Motor neuron (in vitro differentiated cells): ENCODE results near the gene PRSS27. TPM values are rescaled to one million over a fixed set of nuclear protein-coding genes. Genes with fewer than 3 reads are reported as not detected.
A peak's percentile ranks its signal among the peaks of the same experiment; 100 is the strongest.

Source experiments
- ATAC-seq, 8 experiments: fragments of 200-7000 bp; cut with Tn5 transposase; replicated peaks in 6 of 8; 2 replicates each; pipeline ENCODE4 v1.8.0; 2021; ENCODE audit warnings: mild to moderate bottlenecking in 8 of 8, moderate library complexity in 8 of 8
- H3K27ac ChIP-seq, 2 donors: fragments of 250-450 bp; sonication (Bioruptor Pico); 2 replicates each; pipeline ENCODE4 v1.9.0; 2021; ENCODE audit warnings: antibody characterized with exemption in 2 of 2, mild to moderate bottlenecking in 2 of 2, moderate library complexity in 1 of 2
- H3K4me1 ChIP-seq, 2 donors: fragments of 250-450 bp; sonication (Bioruptor Pico); replicated peaks in 1 of 2; 2 replicates each; pipeline ENCODE4 v1.6.1; 2021; ENCODE audit warnings: antibody characterized with exemption in 2 of 2, mild to moderate bottlenecking in 2 of 2, moderate library complexity in 1 of 2
- H3K4me3 ChIP-seq, 5 donors: fragments of 250-450 bp; sonication (Bioruptor Pico); 2 replicates each; pipeline ENCODE4 v1.9.0; 2021; ENCODE audit warnings: antibody characterized with exemption in 5 of 5, mild to moderate bottlenecking in 5 of 5, moderate library complexity in 4 of 5
- WGBS, 10 experiments: fragments of 450-650 bp; shearing (Covaris generic); methylation state at CpG; one replicate each; pipeline ENCODE4 v1.0.0; 2022; 5-methylcytosine and 5-hydroxymethylcytosine counted together
- in situ Hi-C, 9 experiments: fragments of 400-800 bp; cut with MboI; loops; one replicate each; pipeline ENCODE4 v1.15.0; 2021; ENCODE audit warnings: low sequenced_read_pairs in 9 of 9, low pct_unique_long_range_greater_than_20kb in 2 of 9; ENCODE audit not compliant: unreplicated experiment in 9 of 9
- total RNA-seq, 8 experiments: library from RNA; unstranded; fragments of 300-600 nt; gene quantifications; 2 replicates each; pipeline versions ENCODE4 v1.2.3 to v1.2.4, GENCODE V29; 2022

The PRSS27 gene
- total RNA-seq, 8 experiments from 2014 or later = 1.1 to 7.5 (median 4.2) TPM

DNA sequence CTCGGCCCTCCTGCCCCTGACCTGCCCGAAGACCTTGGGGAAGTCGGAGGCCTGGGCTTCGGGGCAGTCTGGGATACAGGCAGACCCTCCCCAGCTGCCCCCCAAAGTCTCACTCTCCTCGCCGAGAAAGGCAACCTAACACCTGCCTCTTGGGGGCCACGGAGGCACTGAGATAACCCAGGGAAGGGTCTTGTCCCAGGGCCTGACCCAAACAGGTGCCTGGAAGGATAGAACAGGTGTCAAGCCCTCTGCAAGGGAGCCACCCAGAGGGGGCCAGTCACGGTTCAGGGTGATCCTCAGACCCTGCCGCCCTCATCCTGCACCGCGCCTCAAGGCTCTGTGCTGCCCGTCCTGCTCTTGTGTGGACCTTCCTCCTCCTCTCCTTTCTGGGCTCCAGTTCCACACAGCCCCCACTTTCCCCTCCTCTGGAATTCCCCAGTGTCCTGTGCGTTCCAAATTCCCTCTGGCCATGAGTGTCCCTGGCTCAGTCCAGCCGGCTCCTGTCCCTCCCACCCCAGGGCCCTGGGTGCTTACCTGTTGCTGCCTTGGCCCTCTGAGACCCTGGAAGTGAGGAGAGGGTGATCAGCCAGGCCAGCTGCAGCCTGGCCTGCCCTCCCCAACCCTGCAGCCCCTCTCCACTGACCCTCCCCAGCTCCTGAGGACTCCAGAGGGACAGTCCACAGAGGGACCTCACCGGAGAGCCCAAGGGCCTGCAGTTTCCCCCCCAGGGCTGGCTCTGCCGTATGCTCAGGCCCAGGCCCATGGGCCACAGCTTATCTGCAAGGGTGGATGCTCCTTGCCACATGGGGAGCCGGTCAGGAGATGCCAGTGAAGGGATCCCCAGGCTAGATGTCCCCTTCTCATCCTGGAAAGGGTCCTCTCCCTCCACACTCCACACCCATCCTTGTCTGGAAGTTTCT lies 3.8 kb downstream of the PRSS27 start:
- no peak for ATAC-seq
- in situ Hi-C loops = no loop called here
- H3K4me1 ChIP-seq = peaks cover 5 to 15% of the 10 kb centered on the region in 2 donors
- 20 to 69% (median 50%) methylated on average over 1 to 6 of the region's 17 CpGs; no CpG with 5 or more reads in 6 of the 10 experiments for WGBS, 10 experiments
- no peak overlapping the region for H3K4me3 ChIP-seq
- no peak overlapping the region for H3K27ac ChIP-seq

DNA sequence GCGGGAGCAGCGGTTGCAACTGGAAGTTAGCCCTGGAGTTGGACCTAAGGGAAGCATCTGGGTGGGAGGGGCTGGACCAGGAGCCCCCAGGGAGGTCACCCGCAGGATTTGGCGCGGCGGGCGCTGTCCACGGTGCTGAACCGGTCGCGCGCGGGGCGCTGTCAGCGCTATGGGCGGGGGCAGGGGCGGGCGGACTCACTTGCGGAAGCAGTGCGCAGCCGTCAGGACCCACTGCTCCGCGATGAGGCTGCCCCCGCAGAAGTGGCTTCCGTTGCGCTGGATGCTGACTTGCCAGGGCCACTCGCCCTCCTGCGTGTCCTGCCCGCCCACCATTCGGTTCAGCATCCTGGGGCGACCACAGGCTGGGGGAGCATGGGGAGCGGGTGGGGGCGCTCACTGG lies 4.5 kb downstream of the PRSS27 start:
- H3K4me3 ChIP-seq = no peak overlapping the region
- in situ Hi-C loops = no loop called here
- peaks cover 5 to 15% of the 10 kb centered on the region in 2 donors for H3K4me1 ChIP-seq
- ATAC-seq = peak; percentile 47 to 88 (median 62)
- WGBS, 10 experiments = no CpG with 5 or more reads among the region's 33 CpGs
- H3K27ac ChIP-seq = no peak overlapping the region

DNA sequence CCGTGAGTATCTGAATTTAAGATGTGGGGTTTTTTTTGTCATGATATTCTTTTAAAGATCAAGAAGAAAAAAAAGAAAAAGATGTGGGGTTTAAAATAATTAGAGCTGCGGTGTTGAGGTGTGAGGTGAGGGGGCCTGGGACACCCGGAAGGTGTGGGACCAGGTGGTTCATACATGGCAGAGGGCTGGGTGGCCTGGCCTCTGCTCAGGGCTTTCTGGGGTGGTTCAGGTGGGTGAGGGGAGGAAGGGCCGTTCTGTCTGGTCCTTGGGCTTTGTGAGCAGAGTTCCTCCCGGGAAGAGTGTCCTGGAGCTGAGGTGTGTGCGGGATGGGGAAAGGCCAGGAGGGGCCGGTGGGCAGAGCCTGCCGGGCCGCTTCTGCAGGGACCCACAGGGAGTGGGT lies 5.0 kb downstream of the PRSS27 start:
- ATAC-seq = peak in 2 of 8 experiments; percentile 9 to 24
- H3K27ac ChIP-seq = no peak overlapping the region
- H3K4me3 ChIP-seq = no peak overlapping the region
- H3K4me1 ChIP-seq = peaks cover 1 to 11% of the 10 kb centered on the region in 2 donors
- WGBS, 10 experiments = 0 to 100% (median 52%) methylated on average over 1 to 4 of the region's 9 CpGs; no CpG with 5 or more reads in 2 of the 10 experiments
- in situ Hi-C loops = no loop called here

GRCh38 chr16:2713985-2714774 lies 5.8 kb downstream of the PRSS27 start:
- no peak for ATAC-seq
- in situ Hi-C loops = no loop called here
- WGBS, 10 experiments = 33 to 85% (median 80%) methylated on average over 1 to 6 of the region's 28 CpGs; no CpG with 5 or more reads in 3 of the 10 experiments
- Histone ChIP-seq H3K4me1 (peaks cover 0 to 7% of the 10 kb centered on the region in 2 donors), H3K27ac (no peak overlapping the region), H3K4me3 (no peak overlapping the region)

- in situ Hi-C loops = no loop called here
- ATAC-seq = no peak
- no peak overlapping the region for H3K27ac ChIP-seq
- peaks cover 0 to 7% of the 10 kb centered on the region in 2 donors for H3K4me1 ChIP-seq
- no peak overlapping the region for H3K4me3 ChIP-seq
- 0 to 96% (median 68%) methylated on average over 1 to 4 of the region's 14 CpGs; no CpG with 5 or more reads in 6 of the 10 experiments for WGBS, 10 experiments
These were observed 6.5 kb downstream of the PRSS27 start for GRCh38 chr16:2713523-2713922.

GRCh38 chr16:2712546-2712945 lies 7.5 kb downstream of the PRSS27 start:
- 60 to 90% (median 86%) methylated on average over 1 to 5 of the region's 21 CpGs; no CpG with 5 or more reads in 5 of the 10 experiments for WGBS, 10 experiments
- H3K27ac ChIP-seq = no peak overlapping the region
- H3K4me1 ChIP-seq = peaks cover 0 to 7% of the 10 kb centered on the region in 2 donors
- no peak overlapping the region for H3K4me3 ChIP-seq
- in situ Hi-C loops = no loop called here
- no peak for ATAC-seq

DNA sequence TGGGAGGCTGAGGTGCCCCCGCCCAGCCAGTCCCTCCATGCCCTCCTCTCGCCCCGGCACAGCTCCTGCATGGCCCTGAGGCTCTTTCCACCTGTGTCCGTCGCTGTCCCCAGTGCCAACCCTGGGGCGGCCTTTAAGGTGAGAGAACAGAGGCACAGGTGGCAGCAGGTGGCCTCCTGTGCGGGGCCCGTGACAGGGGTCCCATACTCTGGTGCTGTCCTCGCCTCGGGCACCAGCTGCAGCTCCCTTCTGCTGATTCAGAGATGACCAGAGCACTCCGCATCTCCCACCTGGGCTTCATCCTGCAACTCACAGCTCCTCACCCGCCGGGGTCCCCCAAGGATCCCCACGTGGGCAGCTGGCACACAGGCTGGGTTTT lies 8.0 kb downstream of the PRSS27 start:
- no peak overlapping the region for H3K4me3 ChIP-seq
- no peak for ATAC-seq
- H3K4me1 ChIP-seq = peaks cover 0 to 7% of the 10 kb centered on the region in 2 donors
- no peak overlapping the region for H3K27ac ChIP-seq
- in situ Hi-C loops = no loop called here
- 57 to 92% methylated on average over 2 to 3 of the region's 14 CpGs; no CpG with 5 or more reads in 8 of the 10 experiments for WGBS, 10 experiments

GRCh38 chr16:2711370-2712062 lies 8.5 kb downstream of the PRSS27 start:
- Histone ChIP-seq H3K4me3 (no peak overlapping the region), H3K27ac (no peak overlapping the region), H3K4me1 (peaks cover 0 to 7% of the 10 kb centered on the region in 2 donors)
- in situ Hi-C loops = no loop called here
- ATAC-seq = no peak
- 0 to 80% (median 38%) methylated on average over 1 of the region's 22 CpGs; no CpG with 5 or more reads in 6 of the 10 experiments for WGBS, 10 experiments

DNA sequence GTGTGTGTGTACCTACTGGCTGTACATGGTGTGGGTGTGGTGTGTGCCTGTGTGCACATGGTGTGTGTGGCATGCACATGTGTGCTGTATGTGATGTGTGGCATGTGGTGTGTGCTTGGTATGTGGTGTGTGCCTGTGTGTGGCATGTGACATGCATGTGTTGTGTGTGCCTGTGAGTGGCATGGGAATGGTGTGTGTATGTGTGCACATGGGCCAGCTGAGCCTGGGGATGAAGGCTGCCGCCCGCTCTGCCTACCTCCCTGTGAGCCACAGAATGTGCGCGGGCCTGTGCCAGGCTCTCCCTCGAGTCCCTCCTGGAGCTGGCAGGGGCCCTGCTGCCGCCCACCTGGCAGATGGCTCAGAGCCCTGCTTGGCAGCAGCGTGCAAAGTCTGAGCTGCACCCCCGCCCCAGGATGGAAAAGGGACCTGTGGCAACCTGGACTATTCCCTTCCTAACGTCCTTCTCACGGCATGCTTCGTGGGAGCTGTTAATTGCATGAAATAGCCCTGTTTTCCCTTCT lies 9.3 kb downstream of the PRSS27 start:
- 38 to 100% (median 46%) methylated on average over 1 to 5 of the region's 11 CpGs; no CpG with 5 or more reads in 4 of the 10 experiments for WGBS, 10 experiments
- H3K27ac ChIP-seq = no peak overlapping the region
- H3K4me1 ChIP-seq = peaks cover 0 to 5% of the 10 kb centered on the region in 2 donors
- in situ Hi-C loops = no loop called here
- ATAC-seq = peak in 2 of 8 experiments; percentile 2
- H3K4me3 ChIP-seq = no peak overlapping the region

- no peak overlapping the region for H3K4me3 ChIP-seq
- WGBS, 10 experiments = 80 to 100% (median 100%) methylated on average over 1 of the region's 20 CpGs; no CpG with 5 or more reads in 7 of the 10 experiments
- no peaks in the 10 kb centered on the region for H3K4me1 ChIP-seq
- ATAC-seq = peak in 2 of 8 experiments; percentile 3 to 4
- no peak overlapping the region for H3K27ac ChIP-seq
- in situ Hi-C loops = no loop called here
These were observed 9.9 kb downstream of the PRSS27 start for GRCh38 chr16:2710021-2710710.

DNA sequence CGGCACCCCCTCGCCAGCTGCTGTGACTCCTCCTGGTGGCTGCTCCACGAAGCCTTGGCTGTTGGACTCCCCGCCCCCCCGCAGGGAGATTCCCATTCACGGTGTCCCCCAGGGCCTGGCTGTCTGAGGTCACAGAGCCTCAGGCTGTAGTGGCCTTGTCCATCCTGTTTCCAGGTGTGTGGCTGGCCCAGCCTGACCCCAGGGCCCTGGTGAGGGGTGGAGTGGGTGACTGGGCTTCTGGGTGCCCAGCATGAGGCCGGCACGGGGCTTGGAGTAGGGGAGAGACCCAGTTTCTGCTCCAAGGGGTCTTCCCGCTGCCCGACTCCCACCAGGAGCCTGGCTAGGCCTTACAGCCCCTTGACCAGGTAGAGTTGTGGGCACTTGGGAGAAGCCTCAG lies 10.4 kb downstream of the PRSS27 start:
- WGBS, 10 experiments = 100% methylated on average over 6 of the region's 10 CpGs; no CpG with 5 or more reads in 9 of the 10 experiments
- in situ Hi-C loops = no loop called here

DNA sequence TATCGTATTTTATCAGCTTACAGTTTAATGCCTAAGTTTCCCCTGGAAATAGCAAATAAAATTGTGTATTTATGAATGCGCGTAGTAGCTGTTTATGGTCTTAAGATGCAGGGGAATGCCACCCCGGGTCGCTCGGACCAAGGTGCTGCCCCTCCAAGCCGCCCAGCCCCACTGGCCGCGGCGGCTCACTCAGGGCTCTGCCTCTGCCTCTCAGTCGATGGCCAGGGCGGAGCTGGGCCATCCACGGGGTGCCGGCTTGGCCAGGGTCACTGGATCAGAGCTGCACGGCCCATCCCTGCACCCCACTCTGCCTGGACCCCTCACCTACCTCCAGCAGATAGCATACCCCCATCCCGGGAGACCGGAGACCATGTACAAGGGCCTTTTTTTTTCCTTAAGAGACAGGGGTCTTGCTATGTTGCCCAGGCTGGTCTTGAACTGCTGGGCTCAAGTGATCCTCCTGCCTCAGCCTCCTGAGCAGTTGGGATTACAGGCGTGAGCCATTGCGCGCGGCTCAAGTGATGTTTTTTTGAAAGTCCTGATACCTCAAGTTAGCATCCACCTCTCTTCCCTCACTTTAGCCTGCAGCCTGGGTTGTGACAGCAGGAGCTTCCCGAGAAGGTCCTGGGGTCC lies 11.0 kb downstream of the PRSS27 start:
- Histone ChIP-seq H3K4me1 (no peaks in the 10 kb centered on the region), H3K4me3 (no peak overlapping the region), H3K27ac (no peak overlapping the region)
- WGBS, 10 experiments = 80 to 100% (median 96%) methylated on average over 1 to 10 of the region's 22 CpGs; no CpG with 5 or more reads in 3 of the 10 experiments
- in situ Hi-C loops = no loop called here
- no peak for ATAC-seq

More for the DNA sequence above, 10.4 kb downstream of the PRSS27 start:
- no peak overlapping the region for H3K27ac ChIP-seq
- H3K4me3 ChIP-seq = no peak overlapping the region
- ATAC-seq = no peak
- no peaks in the 10 kb centered on the region for H3K4me1 ChIP-seq
